Smooth muscle cell (in vitro differentiated cells): ENCODE measurements around the gene POMGNT2. TPM values are rescaled to one million over a fixed set of nuclear protein-coding genes. Genes with fewer than 3 reads are reported as not detected.

Source experiments
- DNase-seq: peaks from one replicate; lab custom pipeline; 2025; ENCODE audit not compliant: unreplicated experiment; lab: John Stamatoyannopoulos, UW
- H2AFZ ChIP-seq: fragments of 200-600 bp; sonication (generic); 2 replicates; pipeline ENCODE4 v1.6.0; 2016; ENCODE audit warnings: antibody characterized with exemption, low read depth, mild to moderate bottlenecking
- H3F3A ChIP-seq: fragments of 200-600 bp; sonication (generic); 2 replicates; pipeline ENCODE4 v1.6.0; 2017; ENCODE audit warnings: antibody characterized with exemption, low read depth
- H3K27ac ChIP-seq: fragments of 200-600 bp; sonication (generic); 2 replicates; pipeline ENCODE4 v1.5.1; 2016; ENCODE audit warnings: low read depth, mild to moderate bottlenecking
- H3K27me3 ChIP-seq: fragments of 200-600 bp; sonication (generic); 2 replicates; pipeline ENCODE4 v1.6.1; 2016; ENCODE audit warnings: low read depth, mild to moderate bottlenecking
- H3K36me3 ChIP-seq: fragments of 200-600 bp; sonication (generic); 2 replicates; pipeline ENCODE4 v1.5.1; 2016; ENCODE audit warnings: low read depth
- H3K4me1 ChIP-seq: fragments of 200-600 bp; sonication (generic); 2 replicates; pipeline ENCODE4 v1.5.1; 2016; ENCODE audit warnings: low read depth
- H3K4me2 ChIP-seq: fragments of 200-600 bp; sonication (generic); 2 replicates; pipeline ENCODE4 v1.6.0; 2016; ENCODE audit warnings: mild to moderate bottlenecking
- H3K4me3 ChIP-seq: fragments of 200-600 bp; sonication (generic); 2 replicates; pipeline ENCODE4 v1.5.1; 2016; ENCODE audit warnings: mild to moderate bottlenecking
- H3K79me2 ChIP-seq: fragments of 200-600 bp; sonication (generic); 2 replicates; pipeline ENCODE4 v1.6.0; 2016; ENCODE audit warnings: low read depth, mild to moderate bottlenecking
- H3K9ac ChIP-seq: fragments of 200-600 bp; sonication (generic); 2 replicates; pipeline ENCODE4 v1.6.0; 2016; ENCODE audit warnings: low read depth
- H3K9me3 ChIP-seq: fragments of 200-600 bp; sonication (generic); replicated peaks from 2 replicates; pipeline ENCODE4 v1.5.1; 2016; ENCODE audit warnings: low read depth
- H4K20me1 ChIP-seq: fragments of 200-600 bp; sonication (generic); 2 replicates; pipeline ENCODE4 v1.6.0; 2016; ENCODE audit warnings: low read depth
- WGBS: methylation state at CpG from one replicate; pipeline ENCODE4 v1.1.7; 2016; ENCODE audit warnings: low lambda C conversion rate; 5-methylcytosine and 5-hydroxymethylcytosine counted together
- polyA plus RNA-seq: library from polyadenylated mRNA; unstranded; fragments of >200 nt; fragmentation: Nextera tagmentation; extraction: Ambion mirVana; gene quantifications from 2 replicates; pipeline ENCODE4 v1.2.1, GENCODE V29; 2016
- total RNA-seq: library from RNA; depleted of rRNA; stranded (reverse); fragments of >200 nt; gene quantifications from 2 replicates; pipeline ENCODE4 v1.2.3, GENCODE V29; 2014
- TF ChIP-seq, protein P1 (sequence below): fragments of 200-600 bp; sonication (generic); IDR thresholded peaks from 2 replicates; pipeline ENCODE4 v1.5.1; 2017; ENCODE audit warnings: borderline replicate concordance, mild to moderate bottlenecking, antibody characterized with exemption; ENCODE audit not compliant: insufficient read depth, poor library complexity, severe bottlenecking

The POMGNT2 gene
- total and polyA plus RNA-seq, 2 experiments from 2014 or later, result 9.3 to 14.1 TPM

DNA sequence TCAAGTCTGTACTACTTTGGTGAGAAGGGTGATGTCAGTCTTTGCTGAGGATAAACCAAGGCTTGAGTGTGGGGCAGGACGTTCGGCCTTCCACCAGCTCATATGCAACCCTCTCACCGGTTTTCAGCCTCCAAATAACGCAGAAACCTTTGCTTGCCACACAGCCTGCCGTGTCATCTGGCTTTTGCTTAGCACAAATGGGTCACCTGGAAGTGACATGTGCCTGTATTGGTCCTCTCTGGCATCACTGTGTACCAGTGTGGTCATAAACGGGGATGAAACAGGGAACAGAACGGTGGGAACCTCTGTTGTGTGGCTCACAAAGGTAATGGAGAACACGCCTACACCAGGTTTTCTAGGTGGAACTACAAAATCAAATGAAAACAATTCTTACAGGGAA, 7.1 kb downstream of the POMGNT2 start:
- Histone ChIP-seq H3K4me2 (no peak overlapping the region), H3K9me3 (no peaks in the 10 kb centered on the region), H3K27me3 (no peaks in the 10 kb centered on the region), H3K79me2 (no peaks in the 10 kb centered on the region), H3K27ac (no peak overlapping the region), H3K9ac (no peak overlapping the region), H2AFZ (no peak overlapping the region), H3K4me1 (peaks cover 6% of the 10 kb centered on the region), H3K36me3 (no peaks in the 10 kb centered on the region), H3K4me3 (no peak overlapping the region), H4K20me1 (peaks cover 17% of the 10 kb centered on the region), H3F3A (no peaks in the 10 kb centered on the region)
- TF ChIP-seq, protein P1, sequence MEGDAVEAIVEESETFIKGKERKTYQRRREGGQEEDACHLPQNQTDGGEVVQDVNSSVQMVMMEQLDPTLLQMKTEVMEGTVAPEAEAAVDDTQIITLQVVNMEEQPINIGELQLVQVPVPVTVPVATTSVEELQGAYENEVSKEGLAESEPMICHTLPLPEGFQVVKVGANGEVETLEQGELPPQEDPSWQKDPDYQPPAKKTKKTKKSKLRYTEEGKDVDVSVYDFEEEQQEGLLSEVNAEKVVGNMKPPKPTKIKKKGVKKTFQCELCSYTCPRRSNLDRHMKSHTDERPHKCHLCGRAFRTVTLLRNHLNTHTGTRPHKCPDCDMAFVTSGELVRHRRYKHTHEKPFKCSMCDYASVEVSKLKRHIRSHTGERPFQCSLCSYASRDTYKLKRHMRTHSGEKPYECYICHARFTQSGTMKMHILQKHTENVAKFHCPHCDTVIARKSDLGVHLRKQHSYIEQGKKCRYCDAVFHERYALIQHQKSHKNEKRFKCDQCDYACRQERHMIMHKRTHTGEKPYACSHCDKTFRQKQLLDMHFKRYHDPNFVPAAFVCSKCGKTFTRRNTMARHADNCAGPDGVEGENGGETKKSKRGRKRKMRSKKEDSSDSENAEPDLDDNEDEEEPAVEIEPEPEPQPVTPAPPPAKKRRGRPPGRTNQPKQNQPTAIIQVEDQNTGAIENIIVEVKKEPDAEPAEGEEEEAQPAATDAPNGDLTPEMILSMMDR, result no peak
- DNase-seq, result no peak
- WGBS, result 92% methylated on average over 8 of the region's 8 CpGs

DNA sequence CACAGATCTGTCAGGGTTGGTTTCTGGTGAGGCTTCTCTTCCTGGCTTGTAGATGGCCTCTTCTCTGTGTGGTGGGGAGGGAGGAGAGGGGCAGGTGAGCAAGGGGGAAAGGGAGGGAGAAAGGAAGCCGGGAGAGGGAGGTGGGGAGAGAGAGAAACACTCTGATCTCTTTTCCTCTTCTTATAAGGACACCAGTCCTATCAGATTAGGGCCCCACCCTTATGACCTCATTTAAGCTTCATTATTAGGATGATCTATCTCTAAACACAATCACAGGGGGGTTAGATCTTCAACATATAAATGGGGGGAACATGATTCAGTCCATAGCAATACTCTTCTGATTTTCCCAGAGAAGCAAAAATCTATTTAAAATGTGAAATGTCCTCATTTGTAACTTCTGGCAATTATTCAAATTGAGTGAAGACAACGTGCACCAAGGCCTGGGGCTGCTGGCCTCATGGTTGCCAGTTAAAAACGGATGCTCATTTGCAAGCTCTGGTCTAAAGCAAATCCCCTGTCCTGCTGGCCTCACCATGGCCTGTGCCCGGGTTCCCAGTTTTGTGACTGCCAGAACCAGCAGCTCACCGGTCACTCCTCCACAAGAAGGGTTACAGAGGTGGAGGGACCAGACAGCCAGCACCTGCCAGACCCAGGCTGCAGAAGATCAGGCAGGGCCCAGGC, 8.3 kb downstream of the POMGNT2 start:
- no peak for DNase-seq
- Histone ChIP-seq H2AFZ (no peak overlapping the region), H3K9ac (no peak overlapping the region), H4K20me1 (peaks cover 20% of the 10 kb centered on the region), H3K27ac (no peak overlapping the region), H3K9me3 (no peaks in the 10 kb centered on the region), H3F3A (no peaks in the 10 kb centered on the region), H3K4me2 (no peak overlapping the region), H3K79me2 (no peaks in the 10 kb centered on the region), H3K4me1 (peaks cover 6% of the 10 kb centered on the region), H3K36me3 (no peaks in the 10 kb centered on the region), H3K4me3 (no peak overlapping the region), H3K27me3 (no peaks in the 10 kb centered on the region)
- WGBS, result 80% methylated on average over 5 of the region's 5 CpGs
- TF ChIP-seq, protein P1, result no peak

DNA sequence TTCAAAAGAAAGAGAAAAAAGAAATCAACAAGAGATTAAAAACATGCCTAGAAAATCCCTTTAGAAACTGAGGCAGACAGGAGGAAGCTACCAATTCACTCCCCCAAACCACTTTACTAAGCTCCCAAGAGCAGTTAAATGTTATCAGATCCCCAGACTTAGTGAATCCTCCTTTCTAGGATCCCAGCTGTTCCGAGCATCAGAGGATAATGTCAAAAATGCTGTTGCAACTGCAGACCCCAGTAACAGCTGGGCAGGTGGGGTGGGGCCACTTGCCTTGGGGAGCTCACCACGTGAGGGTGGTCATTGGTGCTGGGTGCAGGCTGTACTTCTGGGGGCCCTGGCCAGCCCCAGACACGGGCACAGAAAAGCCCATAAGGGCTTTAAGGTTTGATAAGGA, 9.1 kb downstream of the POMGNT2 start:
- TF ChIP-seq, protein P1, result no peak
- no peaks in the 10 kb centered on the region for H3K9me3 ChIP-seq

DNA sequence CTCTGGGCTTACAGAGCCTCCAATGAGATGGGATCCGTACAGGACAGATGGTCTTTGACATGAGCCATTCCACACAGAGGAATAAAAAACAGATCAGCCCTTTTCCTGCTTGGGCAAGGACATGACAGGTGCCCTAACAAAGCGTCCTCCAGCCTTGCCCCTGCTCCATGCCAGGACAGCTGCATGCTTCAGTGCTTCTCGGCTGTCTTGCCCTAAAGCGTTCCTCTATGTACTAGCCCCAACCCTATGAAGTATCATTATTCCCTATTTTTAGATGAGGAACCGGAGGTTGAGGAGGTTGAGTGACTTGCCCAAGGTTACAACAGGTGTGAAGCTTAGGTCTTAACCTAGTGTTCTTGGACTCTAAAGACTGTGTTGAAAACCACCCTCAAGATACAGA, 10.5 kb downstream of the POMGNT2 start:
- no peak for DNase-seq
- peaks cover 6% of the 10 kb centered on the region for H3K4me1 ChIP-seq
- WGBS, result 98% methylated on average over 5 of the region's 5 CpGs
- no peak overlapping the region for H2AFZ ChIP-seq
- no peaks in the 10 kb centered on the region for H3K36me3 ChIP-seq
- peaks cover 20% of the 10 kb centered on the region for H4K20me1 ChIP-seq
- no peak overlapping the region for H3K4me2 ChIP-seq
- no peaks in the 10 kb centered on the region for H3F3A ChIP-seq
- no peak overlapping the region for H3K27ac ChIP-seq
- TF ChIP-seq, protein P1, result no peak
- no peaks in the 10 kb centered on the region for H3K79me2 ChIP-seq
- H3K4me3 ChIP-seq, result no peak overlapping the region
- no peaks in the 10 kb centered on the region for H3K9me3 ChIP-seq
- H3K9ac ChIP-seq, result no peak overlapping the region
- no peaks in the 10 kb centered on the region for H3K27me3 ChIP-seq

More for the DNA sequence above, 9.1 kb downstream of the POMGNT2 start:
- peaks cover 20% of the 10 kb centered on the region for H4K20me1 ChIP-seq
- H2AFZ ChIP-seq, result no peak overlapping the region
- 51% methylated on average over 3 of the region's 3 CpGs for WGBS
- no peak overlapping the region for H3K9ac ChIP-seq
- H3K4me3 ChIP-seq, result no peak overlapping the region
- H3K36me3 ChIP-seq, result no peaks in the 10 kb centered on the region
- no peaks in the 10 kb centered on the region for H3K79me2 ChIP-seq
- no peak for DNase-seq
- H3K4me1 ChIP-seq, result peaks cover 6% of the 10 kb centered on the region
- H3K4me2 ChIP-seq, result no peak overlapping the region
- H3K27me3 ChIP-seq, result no peaks in the 10 kb centered on the region
- H3F3A ChIP-seq, result no peaks in the 10 kb centered on the region
- no peak overlapping the region for H3K27ac ChIP-seq
